Epithelial cell of esophagus (primary cell): ENCODE measurements around the gene MDM4.

Experiments
- DNase-seq: peaks from one replicate; pipeline ENCODE4 v3.0.0; 2010; ENCODE audit warnings: low read depth
- H3K4me3 ChIP-seq: 2 replicates; pipeline ENCODE4 v1.5.1; 2011; ENCODE audit warnings: mild to moderate bottlenecking, low read length, control low read depth
- CTCF ChIP-seq: IDR thresholded peaks from 2 replicates; pipeline ENCODE4 v1.5.1; 2011; ENCODE audit warnings: low read depth, mild to moderate bottlenecking, low read length, control low read depth, inconsistent platforms; ENCODE audit not compliant: insufficient read depth; ENCODE audit errors: missing control alignments

Gene MDM4

GRCh38 chr1:204516180-204516879 is at the start of gene MDM4:
TSS of gene MDM4 (plus strand) at chr1:204516406. CDS start at chr1:204525519, 9,113 bp downstream.
- TF ChIP-seq CTCF: no peak
- peak within 1 kb of the TSS; percentile 90 for H3K4me3 ChIP-seq
- DNase-seq: peak; percentile 98

GRCh38 chr1:204466416-204467405 is 49.5 kb upstream of the MDM4 start:
- no peak overlapping the region for H3K4me3 ChIP-seq

GRCh38 chr1:204468206-204468605 is 48.0 kb upstream of the MDM4 start:
- TF ChIP-seq CTCF: no peak
- no peak overlapping the region for H3K4me3 ChIP-seq
- no peak for DNase-seq

More at GRCh38 chr1:204466416-204467405, 49.5 kb upstream of the MDM4 start:
- TF ChIP-seq CTCF: no peak
- DNase-seq: no peak

GRCh38 chr1:204468766-204469302 is 47.4 kb upstream of the MDM4 start:
- no peak for DNase-seq
- no peak for TF ChIP-seq CTCF
- H3K4me3 ChIP-seq: no peak overlapping the region

GRCh38 chr1:204469304-204469703 is 46.9 kb upstream of the MDM4 start:
- TF ChIP-seq CTCF: no peak

GRCh38 chr1:204471687-204472086 is 44.5 kb upstream of the MDM4 start:
- no peak overlapping the region for H3K4me3 ChIP-seq
- no peak for TF ChIP-seq CTCF
- DNase-seq: no peak

More at GRCh38 chr1:204469304-204469703, 46.9 kb upstream of the MDM4 start:
- no peak overlapping the region for H3K4me3 ChIP-seq
- no peak for DNase-seq
